Hematopoietic multipotent progenitor cell (in vitro differentiated cells): Measurements from ENCODE around the gene HACD3. TPM values are rescaled to one million over a fixed set of nuclear protein-coding genes. Genes with fewer than 3 reads are reported as not detected.
"Not testable (repeated sequence)": the region's sequence is repeated elsewhere in the genome, so short reads cannot be mapped to it uniquely, and the experiment has no call there.

ENCODE experiments used
- DNase-seq, 3 donors: peaks; one replicate each; pipeline ENCODE4 v3.0.0-alpha.2; 2011 to 2015; ENCODE audit warnings: low read depth in 2 of 3, low spot score in 2 of 3
- total RNA-seq: library from RNA; depleted of rRNA; stranded (reverse); fragments of >200 nt; gene quantifications from one replicate; pipeline ENCODE4 v1.2.3, GENCODE V29; 2012

Gene HACD3
- total RNA-seq, 1 donor, result 32.3 TPM

DNA sequence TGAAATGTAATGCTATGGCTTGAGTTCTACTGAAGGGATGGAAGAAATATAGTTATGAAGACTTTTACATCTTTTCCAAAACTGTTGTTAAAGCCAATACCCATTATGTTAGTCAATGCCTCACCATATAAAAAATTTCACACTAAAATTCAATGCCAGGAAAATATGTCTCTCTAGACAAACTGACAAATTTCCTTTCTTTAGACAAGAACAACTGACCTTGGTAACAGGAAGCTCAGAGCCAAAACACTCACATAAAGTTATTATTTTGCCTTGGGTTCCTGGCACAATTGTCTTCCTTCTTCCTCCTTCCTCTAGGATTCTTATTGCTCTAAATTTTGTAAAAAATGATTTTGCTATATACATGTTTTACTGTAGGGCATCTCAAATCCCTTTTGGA is 54.0 kb downstream of the HACD3 start:
- no peak for DNase-seq

DNA sequence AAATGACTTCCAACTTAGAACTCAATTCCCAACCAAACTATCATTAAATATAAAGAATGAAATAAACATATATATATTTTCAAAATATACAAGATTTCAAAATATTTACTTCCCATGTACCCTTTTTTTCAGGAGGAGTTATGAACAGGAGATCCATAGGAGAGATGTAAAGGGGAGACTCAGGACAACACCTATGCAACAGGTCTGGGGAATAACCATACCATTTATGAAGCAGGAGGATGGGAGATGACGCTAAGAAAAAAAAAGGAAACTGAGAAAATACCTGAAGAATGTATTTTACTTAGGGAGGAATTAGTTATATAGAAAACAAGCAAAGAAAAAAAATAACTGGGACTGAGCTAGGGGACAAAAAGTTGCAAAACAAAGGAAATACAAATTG is 56.8 kb downstream of the HACD3 start:
- DNase-seq, result no peak

DNA sequence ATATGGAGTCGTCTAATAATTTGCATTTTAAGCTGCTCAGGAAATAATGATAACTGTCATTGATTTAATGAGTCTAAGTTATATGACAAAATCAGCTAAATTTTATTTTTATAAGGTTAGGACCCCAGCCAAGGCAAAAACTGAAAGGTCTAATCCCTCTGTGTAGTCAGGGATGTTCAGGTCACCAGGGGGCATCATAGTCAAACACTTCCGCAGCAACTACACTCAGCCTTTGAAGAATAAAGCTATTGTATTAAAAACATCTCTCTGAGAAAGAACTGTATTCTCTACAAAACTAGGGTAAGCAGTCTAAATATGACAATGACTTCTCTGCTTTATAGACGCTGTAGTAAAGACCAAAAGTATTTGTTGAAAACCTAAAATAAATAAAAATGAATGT is 65.7 kb downstream of the HACD3 start:
- DNase-seq, result peak in 2 of 3 donors; percentile 27 to 59

DNA sequence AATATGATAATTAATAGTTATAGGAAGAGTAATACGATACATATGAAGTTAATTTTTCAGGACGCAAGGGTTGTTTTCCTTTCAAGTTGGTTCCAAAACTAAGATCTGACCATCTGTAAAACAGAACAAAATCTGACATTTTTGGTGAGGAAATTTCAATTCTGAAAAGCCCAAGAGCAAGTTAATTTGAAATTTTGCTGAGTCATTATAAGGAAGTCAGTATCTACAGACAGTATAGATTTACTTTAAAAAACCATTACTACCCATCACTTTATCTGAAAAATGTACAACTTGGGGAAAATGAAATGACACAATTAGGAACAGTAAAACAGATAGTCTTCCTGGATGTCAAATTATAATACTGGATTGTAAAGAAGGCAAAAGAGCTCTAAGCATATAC is 68.2 kb downstream of the HACD3 start:
- DNase-seq, result no peak

DNA sequence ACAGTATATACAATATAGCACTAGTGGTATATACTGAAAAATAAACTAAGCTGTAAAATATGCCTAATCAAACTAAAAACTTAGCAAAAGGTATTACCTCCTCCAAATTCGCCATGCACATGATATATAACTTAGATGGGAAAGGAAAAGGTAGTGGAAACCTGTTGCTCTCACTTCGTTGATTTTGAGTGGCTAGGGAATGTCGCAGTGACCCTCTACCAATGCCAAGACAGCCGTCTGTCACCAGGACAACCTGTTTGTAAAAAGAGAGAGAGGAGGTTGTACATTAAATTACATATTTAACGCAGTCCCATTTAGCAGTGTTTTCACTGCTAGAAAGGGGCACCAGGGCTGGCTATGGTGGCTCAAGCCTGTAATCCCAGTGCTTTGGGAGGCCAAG is 69.4 kb downstream of the HACD3 start:
- no peak for DNase-seq

DNA sequence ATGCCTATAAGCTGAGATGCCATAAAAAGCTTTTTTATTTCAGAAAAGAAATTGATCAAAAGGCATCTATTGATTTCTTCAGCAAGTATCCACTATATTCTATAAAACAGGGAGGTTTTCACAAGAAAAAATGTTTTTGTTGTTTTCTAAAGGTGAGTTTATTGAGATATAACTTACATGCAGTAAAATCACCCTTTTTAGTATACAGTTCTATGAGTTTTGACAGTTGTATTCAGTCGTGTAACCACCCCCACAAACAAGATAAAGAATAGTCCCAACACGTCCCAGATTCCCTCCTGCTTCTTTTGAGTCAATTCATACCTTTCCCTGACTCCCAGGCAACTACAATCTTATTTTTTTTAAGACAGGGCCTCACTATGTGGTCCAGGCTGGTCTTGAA is 72.9 kb downstream of the HACD3 start:
- no peak for DNase-seq

DNA sequence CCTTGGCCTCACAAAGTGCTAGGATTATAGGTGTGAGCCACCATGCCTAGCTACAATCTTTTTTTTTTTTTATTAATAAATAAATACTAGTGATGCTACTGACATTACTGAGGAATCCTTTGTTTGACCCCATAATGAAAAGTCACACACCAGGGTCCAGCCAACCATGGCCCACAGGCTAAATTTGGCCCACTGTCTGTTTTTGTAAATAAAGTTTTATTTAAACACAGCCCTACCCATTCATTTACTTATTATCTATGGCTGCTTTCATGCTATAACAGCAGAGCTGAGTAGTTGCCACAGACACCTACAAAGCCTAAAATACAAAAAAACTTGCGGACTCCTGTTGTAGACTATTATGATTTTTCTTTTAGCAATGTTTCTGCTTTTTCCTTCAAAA is 73.3 kb downstream of the HACD3 start:
- no peak for DNase-seq

DNA sequence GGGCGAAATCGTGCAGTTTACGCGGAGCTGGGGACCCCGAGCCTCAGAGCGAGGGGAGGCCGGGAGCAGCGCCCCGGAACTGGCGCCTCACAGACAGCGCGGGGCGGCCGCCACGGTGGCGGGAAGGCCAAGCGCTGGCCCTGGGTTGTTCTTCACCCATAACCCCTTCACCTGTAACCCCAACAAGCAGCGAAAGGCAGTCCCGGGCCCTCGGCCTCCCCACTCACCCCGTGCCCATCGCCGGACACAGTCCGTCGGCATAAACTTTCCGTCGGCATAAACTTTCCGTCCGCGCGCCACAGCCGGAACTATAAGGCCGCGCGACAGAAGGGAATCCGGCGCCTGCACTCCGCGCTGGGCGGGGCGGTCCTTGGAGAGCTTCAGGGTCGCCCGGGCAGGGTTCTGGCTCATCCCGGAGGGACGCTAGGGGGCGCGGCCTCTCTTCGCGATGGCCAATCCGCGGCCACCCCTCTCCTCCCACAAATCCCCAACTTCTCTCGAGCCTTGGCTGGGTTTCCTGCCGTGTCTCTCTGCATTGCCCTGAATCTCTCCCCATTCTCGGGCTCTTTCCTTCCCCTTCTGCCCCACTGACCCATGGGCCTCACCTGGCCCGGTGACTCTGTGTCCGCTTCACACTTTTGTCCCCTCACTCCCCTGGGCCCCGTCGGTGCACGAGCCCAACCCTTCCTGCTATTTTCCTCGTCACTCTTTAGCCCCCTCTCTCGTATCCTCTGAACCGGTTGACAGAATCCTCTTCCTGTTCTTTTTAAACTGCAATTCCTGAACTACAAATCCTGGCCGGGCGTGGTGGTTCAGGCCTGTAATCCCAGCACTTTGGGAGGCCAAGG is 80.8 kb downstream of the HACD3 start, which contains the start of gene INTS14:
Gene INTS14 (minus strand): TSS at position 261 of the 848 bp plus-strand sequence. CDS start 3,751 bp downstream, outside the sequence.
- DNase-seq, result peak; percentile 78 to 96 (median 96)

DNA sequence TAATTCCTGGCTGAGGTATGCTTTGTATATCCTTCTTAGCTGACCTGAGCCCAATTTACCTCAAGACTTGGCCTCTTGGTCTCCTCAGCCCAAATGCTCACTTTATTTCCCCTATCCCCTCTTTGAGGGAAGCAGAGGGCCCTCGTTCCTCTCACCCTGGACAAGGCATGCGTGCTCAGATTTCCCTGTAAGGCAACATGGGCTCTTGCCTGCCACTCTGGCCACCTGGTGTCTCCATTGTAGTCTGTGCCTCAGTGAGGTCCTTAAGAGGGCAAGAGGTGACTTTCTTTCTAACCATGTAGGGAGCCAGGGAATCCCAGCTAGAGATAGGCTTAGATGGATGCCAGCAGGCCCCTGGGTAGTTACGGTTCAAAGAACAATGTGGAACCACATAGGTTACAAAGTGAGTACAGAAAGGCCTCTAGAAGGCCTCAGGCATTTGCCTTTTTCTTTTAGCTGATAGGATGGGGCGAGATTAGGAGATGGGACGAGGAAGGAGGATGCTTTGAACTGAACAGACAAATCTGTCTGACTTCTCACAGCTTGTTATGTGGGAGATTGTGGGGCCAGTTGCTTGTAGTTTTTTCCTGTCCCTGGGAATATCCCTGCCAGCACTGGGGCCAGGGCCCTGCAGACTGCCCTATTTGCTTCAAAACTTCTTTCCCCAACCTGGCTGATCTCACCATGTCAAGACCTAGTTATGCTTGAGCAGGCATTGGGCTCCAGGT is 81.8 kb downstream of the HACD3 start:
- no peak for DNase-seq

DNA sequence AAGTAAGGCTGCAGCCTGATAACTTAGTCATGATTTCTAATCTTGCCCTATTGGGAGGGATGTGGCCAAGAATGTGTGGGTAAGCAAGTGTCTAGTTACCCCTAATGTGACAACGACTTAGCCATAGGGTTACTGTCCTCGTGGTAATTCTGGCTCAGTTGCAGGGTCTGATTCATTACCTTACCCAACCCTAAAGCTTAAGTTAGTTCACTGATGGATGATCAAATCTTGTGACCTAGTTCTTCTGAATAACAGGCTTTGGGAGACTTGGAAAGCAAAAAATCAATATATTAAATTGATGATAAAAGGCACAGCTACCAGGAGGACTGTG is 82.3 kb downstream of the HACD3 start:
- no peak for DNase-seq

DNA sequence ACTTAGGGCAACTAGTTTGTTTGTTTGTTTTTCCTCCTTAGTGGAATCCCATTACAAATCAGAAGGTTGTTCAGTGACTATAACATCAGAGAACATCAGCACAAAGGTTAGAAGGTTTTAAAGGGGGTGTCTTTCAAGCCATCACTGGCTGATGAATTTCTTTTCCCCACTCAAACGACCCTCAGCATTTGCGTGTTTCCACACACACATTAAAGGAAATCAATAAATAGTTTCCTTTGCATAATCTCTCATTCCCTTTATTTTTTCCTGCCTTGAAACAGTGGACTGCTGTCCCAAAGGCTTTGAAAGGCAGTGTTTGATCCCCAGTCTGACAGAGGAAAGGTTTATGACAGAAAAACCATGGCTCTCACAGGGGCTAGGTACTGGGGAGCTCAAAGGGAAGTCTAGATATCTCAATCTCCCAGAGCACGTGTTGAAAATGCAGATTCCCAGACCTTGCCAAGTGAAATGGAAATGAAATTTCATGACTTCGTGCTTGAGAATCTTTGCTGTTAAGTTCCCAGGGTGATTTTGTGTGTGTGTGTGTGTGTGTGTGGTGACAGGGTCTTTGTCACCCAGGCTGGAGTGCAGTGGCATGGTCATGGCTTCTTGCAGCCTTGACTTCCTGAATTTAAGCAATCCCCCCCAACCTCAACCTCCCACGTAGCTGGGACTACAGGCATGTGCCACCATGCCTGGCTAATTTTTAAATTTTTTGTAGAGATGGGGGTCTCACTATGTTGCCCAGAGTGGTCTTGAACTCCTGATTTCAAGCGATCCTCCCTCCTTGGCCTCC is 82.9 kb downstream of the HACD3 start:
- DNase-seq, result no peak

DNA sequence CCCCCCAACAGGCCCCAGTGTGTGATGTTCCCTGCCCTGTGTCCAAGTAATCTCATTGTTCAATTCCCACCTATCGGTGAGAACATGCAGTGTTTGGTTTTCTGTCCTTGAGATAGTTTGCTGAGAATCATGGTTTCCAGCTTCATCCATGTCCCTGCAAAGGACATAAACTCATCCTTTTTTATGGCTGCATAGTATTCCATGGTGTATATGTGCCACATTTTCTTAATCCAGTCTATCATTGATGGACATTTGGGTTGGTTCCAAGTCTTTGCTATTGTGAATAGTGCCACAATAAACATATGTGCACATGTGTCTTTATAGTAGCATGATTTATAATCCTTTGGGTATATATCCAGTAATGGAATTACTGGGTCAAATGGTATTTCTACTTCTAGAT is 85.6 kb downstream of the HACD3 start:
- not testable (repeated sequence) for DNase-seq

DNA sequence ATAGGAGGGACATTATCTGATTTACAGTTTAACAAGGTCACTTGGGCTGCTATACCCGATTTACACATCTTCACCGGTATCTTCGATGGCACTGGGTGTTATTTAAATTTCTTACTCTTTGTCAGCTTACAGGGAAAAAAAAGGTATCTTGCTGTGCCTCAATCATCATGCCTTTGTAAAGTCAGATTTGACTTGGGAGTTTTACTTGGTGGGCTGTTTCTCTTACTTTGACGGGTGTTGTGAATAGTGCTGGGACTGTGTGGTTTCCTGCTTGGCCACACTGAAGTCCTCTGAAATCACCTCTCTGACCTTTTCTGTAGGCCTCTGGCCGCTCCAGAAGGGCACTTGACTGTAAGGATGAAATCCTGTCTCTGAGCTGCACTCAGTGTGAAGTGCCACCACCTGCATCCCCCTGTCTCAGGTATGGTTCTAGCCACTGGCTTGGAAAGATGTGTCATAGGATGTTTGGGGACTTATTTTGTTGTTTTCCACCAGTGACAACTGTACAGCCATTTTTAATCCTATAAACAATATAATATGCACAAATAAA is 88.4 kb downstream of the HACD3 start:
- no peak for DNase-seq

DNA sequence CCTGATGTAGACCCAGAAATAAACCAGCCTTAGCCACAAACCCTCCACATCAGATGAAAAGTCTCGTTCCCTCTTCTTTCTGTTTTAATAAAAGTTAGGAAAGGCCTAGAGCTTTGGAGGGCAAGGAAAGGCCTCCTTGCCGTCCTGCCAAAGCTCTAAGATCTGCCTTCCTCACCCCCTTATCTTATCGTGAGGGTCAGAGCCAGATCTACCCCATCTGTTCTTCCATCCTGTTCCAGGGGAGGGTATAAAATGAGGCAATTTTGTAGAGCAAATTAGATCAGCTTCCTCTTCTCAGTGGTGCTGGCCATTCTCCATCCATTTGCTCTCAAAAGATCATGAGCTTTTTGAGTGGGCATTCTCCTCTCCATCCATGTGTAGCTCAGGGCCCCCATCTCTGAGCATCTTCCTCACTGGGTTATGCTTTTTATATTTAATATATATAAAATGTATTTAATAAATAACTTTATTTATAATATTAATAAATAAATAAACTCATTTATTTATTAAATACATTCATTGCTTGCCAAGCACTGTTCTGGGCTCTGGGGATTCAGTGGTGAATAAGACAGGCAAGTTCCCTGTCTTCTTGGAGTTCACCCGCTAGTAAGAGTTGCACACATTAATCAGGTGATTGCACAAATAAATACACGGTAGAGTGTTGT is 89.5 kb downstream of the HACD3 start:
- DNase-seq, result peak in 1 of 3 donors; percentile 38

DNA sequence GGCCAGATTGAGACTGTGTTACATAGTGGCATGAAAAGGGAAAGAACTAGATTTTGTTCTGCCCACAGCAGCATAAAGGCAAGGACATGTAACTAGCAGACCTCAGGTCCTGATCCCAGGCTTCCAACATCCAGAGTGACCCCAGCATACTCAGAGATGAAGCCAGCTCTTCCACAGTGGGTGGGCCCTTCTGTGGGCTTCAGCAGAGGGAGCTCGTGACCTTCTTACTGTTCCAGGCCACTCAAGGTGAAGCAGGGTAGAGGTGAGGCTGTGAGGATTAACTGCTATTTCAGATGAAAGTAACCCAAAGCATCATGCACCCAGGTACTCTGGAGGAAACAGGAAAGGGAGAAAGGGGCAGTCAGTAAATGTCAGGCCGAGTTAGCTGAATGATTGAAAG is 90.6 kb downstream of the HACD3 start:
- no peak for DNase-seq

DNA sequence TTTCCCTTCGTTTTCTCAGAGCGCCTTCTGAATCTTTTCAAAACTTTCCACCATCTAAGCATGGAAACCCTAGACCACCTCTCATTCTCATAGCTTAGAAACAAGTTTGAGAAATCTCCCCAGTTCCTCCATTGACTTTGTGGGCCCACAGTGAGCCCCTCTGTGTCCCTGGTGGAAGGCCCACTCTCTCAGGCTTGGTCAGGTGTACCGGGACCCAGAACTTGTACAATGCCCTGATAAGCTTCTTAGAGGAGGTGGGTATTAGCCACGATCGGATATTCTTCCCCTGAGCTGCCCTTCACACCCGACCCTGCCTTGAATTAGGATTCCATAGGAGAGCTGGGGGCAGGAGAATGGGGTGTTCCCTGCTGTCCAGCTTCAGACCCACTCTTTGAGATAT is 91.4 kb downstream of the HACD3 start, which contains the start of gene SLC24A1:
Gene SLC24A1 (plus strand): TSS at position 301 of the 400 bp plus-strand sequence. CDS start 2,143 bp downstream, outside the sequence.
- DNase-seq, result no peak

DNA sequence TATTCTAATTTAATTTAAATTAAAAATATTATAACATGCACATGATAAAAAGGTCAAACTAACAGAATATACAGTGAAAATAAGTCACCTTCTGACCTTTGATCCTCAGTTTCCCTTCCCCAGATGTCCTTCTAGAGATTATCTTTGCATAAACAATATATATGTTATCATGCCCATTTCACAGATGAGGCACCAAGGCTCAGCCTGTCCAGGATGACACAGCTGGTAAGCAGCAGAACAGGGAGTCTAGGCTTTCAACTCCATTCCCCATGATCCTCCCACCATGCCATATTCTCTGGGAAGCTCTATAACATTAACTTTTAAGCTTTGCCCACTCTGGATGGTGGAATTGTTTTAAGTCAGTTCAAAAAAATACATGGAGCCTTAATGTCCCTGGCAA is 92.8 kb downstream of the HACD3 start:
- no peak for DNase-seq

DNA sequence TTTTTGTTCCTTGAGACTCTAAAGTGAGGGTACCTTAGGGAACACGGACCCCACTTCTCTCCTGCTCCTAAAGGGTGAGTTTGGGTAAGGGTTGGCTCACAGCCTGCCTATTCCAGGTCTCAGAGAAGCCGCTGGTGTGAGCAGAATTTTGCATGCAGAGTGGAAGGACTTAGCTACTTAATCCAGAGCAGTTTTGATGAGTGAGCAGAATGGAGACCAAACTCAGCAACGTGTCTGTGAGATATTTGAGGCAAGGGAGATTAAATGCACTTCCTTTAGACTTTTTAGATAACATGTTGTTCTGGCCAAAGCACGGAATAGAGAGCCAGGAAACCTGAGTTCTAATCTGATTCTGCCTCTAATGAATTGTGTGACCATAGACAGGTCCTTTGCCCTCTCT is 96.6 kb downstream of the HACD3 start:
- no peak for DNase-seq
